ENCODE data around the gene USH2A. TPM values are rescaled to one million over a fixed set of nuclear protein-coding genes. Genes with fewer than 3 reads are reported as not detected.

Gene USH2A
- polyA plus RNA-seq, 1 donor from 2014 or later: 0.17 TPM

DNA sequence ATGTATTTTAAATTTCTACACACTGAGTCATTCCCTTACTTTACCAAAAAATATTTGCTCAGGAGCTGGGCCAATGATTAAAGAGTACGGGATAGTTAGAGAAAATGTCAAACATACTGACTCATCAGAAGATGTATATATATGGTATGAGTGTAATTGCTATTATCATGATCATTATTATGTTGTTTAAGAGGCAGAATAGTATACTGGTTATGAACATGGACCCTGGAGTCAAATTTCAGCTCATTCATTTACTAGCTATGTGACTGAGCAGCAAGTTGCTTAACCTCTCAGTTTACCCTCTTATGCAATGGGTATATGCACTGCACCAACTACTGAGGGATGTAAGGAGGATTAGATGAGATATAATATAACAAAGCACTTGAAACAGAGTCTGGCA lies 41.2 kb upstream of the USH2A start:
- Histone ChIP-seq H3K27ac (ENCODE audit: low read length) (no peak overlapping the region), H3K9ac (ENCODE audit: low read length) (no peak overlapping the region), H3K9me3 (ENCODE audit: low read length) (no peaks in the 10 kb centered on the region), H3K27me3 (ENCODE audit: insufficient read depth, low read depth, low read length) (no peaks in the 10 kb centered on the region), H3K9me2 (ENCODE audit: insufficient read depth, low read length) (no peaks in the 10 kb centered on the region), H3K4me3 (ENCODE audit: low read length) (no peak overlapping the region), H3K4me2 (ENCODE audit: low read length) (no peak overlapping the region), H4K20me1 (ENCODE audit: insufficient read depth) (no peaks in the 10 kb centered on the region), H3F3A (ENCODE audit: insufficient read depth, low read length, poor library complexity, severe bottlenecking) (no peaks in the 10 kb centered on the region), H3K79me2 (replicated peaks; ENCODE audit: insufficient read depth, low read length) (no peaks in the 10 kb centered on the region), H2AFZ (ENCODE audit: low read depth, low read length) (no peak overlapping the region), H3K36me3 (ENCODE audit: insufficient read depth, low read length) (no peaks in the 10 kb centered on the region)
- TF ChIP-seq MXI1 (conservative IDR thresholded peaks at IDR 0.05; ENCODE audit: poor library complexity, severe bottlenecking) (no peak), EP300 (conservative IDR thresholded peaks at IDR 0.05; ENCODE audit: poor library complexity, severe bottlenecking) (no peak)
- TF ChIP-seq, protein P1, sequence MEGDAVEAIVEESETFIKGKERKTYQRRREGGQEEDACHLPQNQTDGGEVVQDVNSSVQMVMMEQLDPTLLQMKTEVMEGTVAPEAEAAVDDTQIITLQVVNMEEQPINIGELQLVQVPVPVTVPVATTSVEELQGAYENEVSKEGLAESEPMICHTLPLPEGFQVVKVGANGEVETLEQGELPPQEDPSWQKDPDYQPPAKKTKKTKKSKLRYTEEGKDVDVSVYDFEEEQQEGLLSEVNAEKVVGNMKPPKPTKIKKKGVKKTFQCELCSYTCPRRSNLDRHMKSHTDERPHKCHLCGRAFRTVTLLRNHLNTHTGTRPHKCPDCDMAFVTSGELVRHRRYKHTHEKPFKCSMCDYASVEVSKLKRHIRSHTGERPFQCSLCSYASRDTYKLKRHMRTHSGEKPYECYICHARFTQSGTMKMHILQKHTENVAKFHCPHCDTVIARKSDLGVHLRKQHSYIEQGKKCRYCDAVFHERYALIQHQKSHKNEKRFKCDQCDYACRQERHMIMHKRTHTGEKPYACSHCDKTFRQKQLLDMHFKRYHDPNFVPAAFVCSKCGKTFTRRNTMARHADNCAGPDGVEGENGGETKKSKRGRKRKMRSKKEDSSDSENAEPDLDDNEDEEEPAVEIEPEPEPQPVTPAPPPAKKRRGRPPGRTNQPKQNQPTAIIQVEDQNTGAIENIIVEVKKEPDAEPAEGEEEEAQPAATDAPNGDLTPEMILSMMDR (IDR thresholded peaks at IDR 0.05; ENCODE audit: poor library complexity, severe bottlenecking): no peak

DNA sequence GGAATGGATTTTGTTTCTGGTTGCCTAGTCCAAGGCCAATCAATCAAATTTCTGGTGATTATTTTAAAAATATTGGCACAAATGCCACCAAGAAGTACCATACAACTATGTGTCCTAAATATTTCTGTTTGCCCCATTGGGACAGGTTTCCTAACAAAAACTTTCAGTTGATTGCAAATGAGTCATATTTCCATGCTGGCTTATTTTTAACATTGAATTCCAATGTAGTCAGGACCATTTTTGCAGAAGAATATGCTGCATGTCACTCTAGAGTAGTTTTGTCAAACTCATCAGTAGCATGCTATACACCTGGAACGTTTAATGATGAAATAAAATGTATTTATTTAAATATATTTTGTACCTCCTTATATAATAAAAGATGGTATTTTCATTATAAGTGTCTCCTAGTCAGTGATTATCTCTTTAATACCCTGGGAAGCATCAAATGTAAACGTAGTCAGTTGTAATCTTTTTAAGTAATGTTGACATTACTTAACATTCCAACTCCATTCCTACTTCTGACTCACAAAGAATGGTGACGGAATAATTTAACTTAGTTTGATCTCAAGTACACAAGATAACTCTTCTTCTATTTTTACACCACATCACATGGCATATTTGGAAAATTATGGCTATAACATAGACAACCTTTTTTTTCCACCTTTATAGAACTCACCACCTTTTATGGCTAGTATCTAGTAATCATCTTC lies 39.0 kb upstream of the USH2A start:
- no peak overlapping the region for H3K9ac ChIP-seq (ENCODE audit: low read length)
- no peaks in the 10 kb centered on the region for H3F3A ChIP-seq (ENCODE audit: insufficient read depth, low read length, poor library complexity, severe bottlenecking)
- no peaks in the 10 kb centered on the region for H3K36me3 ChIP-seq (ENCODE audit: insufficient read depth, low read length)
- H4K20me1 ChIP-seq (ENCODE audit: insufficient read depth): no peaks in the 10 kb centered on the region
- H3K4me3 ChIP-seq (ENCODE audit: low read length): no peak overlapping the region
- H3K79me2 ChIP-seq (replicated peaks; ENCODE audit: insufficient read depth, low read length): no peaks in the 10 kb centered on the region
- no peak overlapping the region for H3K27ac ChIP-seq (ENCODE audit: low read length)
- no peaks in the 10 kb centered on the region for H3K27me3 ChIP-seq (ENCODE audit: insufficient read depth, low read depth, low read length)
- H3K9me3 ChIP-seq (ENCODE audit: low read length): no peaks in the 10 kb centered on the region
- no peak for TF ChIP-seq TAF1 (IDR thresholded peaks at IDR 0.05; ENCODE audit: low read depth)
- no peak for TF ChIP-seq POLR2AphosphoS5 (IDR thresholded peaks at IDR 0.05)
- TF ChIP-seq, protein P1 (IDR thresholded peaks at IDR 0.05; ENCODE audit: poor library complexity, severe bottlenecking): no peak
- TF ChIP-seq EZH2 (IDR thresholded peaks at IDR 0.05; ENCODE audit: borderline replicate concordance, insufficient read depth, low read length, poor library complexity, severe bottlenecking): no peak
- TF ChIP-seq SMC3 (conservative IDR thresholded peaks at IDR 0.05; ENCODE audit: poor library complexity): no peak
- no peak for TF ChIP-seq EP300 (conservative IDR thresholded peaks at IDR 0.05; ENCODE audit: poor library complexity, severe bottlenecking)
- no peak for TF ChIP-seq MXI1 (conservative IDR thresholded peaks at IDR 0.05; ENCODE audit: poor library complexity, severe bottlenecking)
- TF ChIP-seq RAD21 (conservative IDR thresholded peaks at IDR 0.05): no peak
- TF ChIP-seq, protein P2, sequence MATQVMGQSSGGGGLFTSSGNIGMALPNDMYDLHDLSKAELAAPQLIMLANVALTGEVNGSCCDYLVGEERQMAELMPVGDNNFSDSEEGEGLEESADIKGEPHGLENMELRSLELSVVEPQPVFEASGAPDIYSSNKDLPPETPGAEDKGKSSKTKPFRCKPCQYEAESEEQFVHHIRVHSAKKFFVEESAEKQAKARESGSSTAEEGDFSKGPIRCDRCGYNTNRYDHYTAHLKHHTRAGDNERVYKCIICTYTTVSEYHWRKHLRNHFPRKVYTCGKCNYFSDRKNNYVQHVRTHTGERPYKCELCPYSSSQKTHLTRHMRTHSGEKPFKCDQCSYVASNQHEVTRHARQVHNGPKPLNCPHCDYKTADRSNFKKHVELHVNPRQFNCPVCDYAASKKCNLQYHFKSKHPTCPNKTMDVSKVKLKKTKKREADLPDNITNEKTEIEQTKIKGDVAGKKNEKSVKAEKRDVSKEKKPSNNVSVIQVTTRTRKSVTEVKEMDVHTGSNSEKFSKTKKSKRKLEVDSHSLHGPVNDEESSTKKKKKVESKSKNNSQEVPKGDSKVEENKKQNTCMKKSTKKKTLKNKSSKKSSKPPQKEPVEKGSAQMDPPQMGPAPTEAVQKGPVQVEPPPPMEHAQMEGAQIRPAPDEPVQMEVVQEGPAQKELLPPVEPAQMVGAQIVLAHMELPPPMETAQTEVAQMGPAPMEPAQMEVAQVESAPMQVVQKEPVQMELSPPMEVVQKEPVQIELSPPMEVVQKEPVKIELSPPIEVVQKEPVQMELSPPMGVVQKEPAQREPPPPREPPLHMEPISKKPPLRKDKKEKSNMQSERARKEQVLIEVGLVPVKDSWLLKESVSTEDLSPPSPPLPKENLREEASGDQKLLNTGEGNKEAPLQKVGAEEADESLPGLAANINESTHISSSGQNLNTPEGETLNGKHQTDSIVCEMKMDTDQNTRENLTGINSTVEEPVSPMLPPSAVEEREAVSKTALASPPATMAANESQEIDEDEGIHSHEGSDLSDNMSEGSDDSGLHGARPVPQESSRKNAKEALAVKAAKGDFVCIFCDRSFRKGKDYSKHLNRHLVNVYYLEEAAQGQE (IDR thresholded peaks at IDR 0.05; ENCODE audit: borderline replicate concordance): no peak
- no peak overlapping the region for H3K4me2 ChIP-seq (ENCODE audit: low read length)
- H3K9me2 ChIP-seq (ENCODE audit: insufficient read depth, low read length): no peaks in the 10 kb centered on the region
- H2AFZ ChIP-seq (ENCODE audit: low read depth, low read length): no peak overlapping the region
